Measurements from ENCODE around the gene BRD2. TPM values are rescaled to one million over a fixed set of nuclear protein-coding genes. Genes with fewer than 3 reads are reported as not detected.
A peak's percentile ranks its signal among the peaks of the same experiment; 100 is the strongest.
"Not testable (repeated sequence)": the region's sequence is repeated elsewhere in the genome, so short reads cannot be mapped to it uniquely, and the experiment has no call there.

BRD2 gene
- total and polyA plus RNA-seq, 4 donors = 71.0 to 181 (median 156) TPM

DNA sequence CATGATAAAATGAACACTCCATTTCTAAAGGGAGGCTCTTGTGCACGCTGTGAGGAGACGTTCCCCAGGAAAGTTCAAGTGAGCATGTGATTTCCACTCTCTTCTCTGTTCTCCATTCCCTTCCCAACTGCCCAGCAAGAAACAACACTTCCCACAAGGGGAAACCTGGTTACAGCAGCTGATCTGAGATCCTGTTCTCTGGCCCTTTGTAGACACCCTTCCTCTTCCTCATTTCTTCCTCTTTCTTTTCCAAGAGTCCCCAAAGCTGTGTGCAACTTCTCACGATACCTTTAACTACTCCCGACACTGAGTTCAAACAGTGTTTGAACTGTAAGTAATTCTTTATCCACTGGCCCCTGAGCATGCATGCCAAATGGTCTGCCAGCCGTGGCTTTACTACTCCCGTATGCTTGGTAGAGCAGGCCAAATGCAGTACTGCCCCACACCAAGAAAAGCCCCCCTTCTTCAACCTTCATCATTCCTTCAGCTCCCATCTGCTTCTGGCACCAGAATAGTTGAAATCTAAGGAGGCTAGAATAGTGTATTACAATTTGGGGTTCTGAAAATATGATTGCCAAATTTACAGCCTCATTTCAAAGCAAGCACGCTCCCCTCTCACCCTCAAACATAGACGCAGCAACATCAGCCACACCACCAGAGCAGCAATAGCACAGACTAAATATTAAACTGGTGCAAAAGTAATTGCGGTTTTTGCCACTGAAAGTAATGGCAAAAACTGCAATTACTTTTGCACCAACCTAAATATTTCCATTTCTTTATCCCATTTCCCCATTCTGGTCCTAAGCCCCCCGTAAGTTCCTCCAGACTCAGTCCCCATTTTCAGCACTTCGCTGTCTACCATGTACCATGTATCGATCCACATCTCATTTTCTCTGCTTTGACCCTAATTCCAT, 31.9 kb upstream of the BRD2 start:
- Histone ChIP-seq H3K36me3 (ENCODE audit: control insufficient read depth in 1 of 2, insufficient read depth in 2 of 2, low read length in 1 of 2) (no peaks in the 10 kb centered on the region), H3K27ac (ENCODE audit: low read depth in 1 of 2, low read length in 2 of 2) (no peak overlapping the region), H3K27me3 (ENCODE audit: control insufficient read depth in 1 of 2, insufficient read depth in 2 of 2, low read length in 1 of 2) (no peaks in the 10 kb centered on the region), H3K4me3 (ENCODE audit: low read length in 2 of 2) (no peak overlapping the region), H3K9me3 (ENCODE audit: control insufficient read depth, low read length) (no peaks in the 10 kb centered on the region), H3K4me1 (ENCODE audit: control insufficient read depth in 1 of 2, insufficient read depth in 2 of 2, low read length in 2 of 2) (no peaks in the 10 kb centered on the region)
- WGBS, 2 donors = 55 to 57% methylated on average over 12 of the region's 12 CpGs
- no peak for ATAC-seq (ENCODE audit: low FRiP score)
- intact Hi-C loops (cut with DNase I) = no loop called here
- DNase-seq = no peak

GRCh38 chr6:32937230-32937633, 31.2 kb upstream of the BRD2 start:
- H3K9me3 ChIP-seq (ENCODE audit: control insufficient read depth, low read length) = no peaks in the 10 kb centered on the region
- no peak overlapping the region for H3K4me3 ChIP-seq (ENCODE audit: low read length in 2 of 2)
- intact Hi-C loops (cut with DNase I) = no loop called here
- no peaks in the 10 kb centered on the region for H3K27me3 ChIP-seq (ENCODE audit: control insufficient read depth in 1 of 2, insufficient read depth in 2 of 2, low read length in 1 of 2)
- whole genome bisulfite sequencing, 2 donors = 72 to 77% methylated on average over 8 of the region's 8 CpGs
- no peak overlapping the region for H3K27ac ChIP-seq (ENCODE audit: low read depth in 1 of 2, low read length in 2 of 2)
- ATAC-seq (ENCODE audit: low FRiP score) (no peak), DNase-seq (peak in 1 of 2 donors; percentile 73)
- H3K4me1 ChIP-seq (ENCODE audit: control insufficient read depth in 1 of 2, insufficient read depth in 2 of 2, low read length in 2 of 2) = no peaks in the 10 kb centered on the region
- H3K36me3 ChIP-seq (ENCODE audit: control insufficient read depth in 1 of 2, insufficient read depth in 2 of 2, low read length in 1 of 2) = no peaks in the 10 kb centered on the region

GRCh38 chr6:32938494-32938893, 29.9 kb upstream of the BRD2 start:
- no peaks in the 10 kb centered on the region for H3K36me3 ChIP-seq (ENCODE audit: control insufficient read depth in 1 of 2, insufficient read depth in 2 of 2, low read length in 1 of 2)
- no peaks in the 10 kb centered on the region for H3K9me3 ChIP-seq (ENCODE audit: control insufficient read depth, low read length)
- no peaks in the 10 kb centered on the region for H3K27me3 ChIP-seq (ENCODE audit: control insufficient read depth in 1 of 2, insufficient read depth in 2 of 2, low read length in 1 of 2)
- no peak overlapping the region for H3K4me3 ChIP-seq (ENCODE audit: low read length in 2 of 2)
- H3K27ac ChIP-seq (ENCODE audit: low read depth in 1 of 2, low read length in 2 of 2) = no peak overlapping the region
- intact Hi-C loops (cut with DNase I) = no loop called here
- DNase-seq = no peak
- 87 to 91% methylated on average over 7 of the region's 7 CpGs for whole genome bisulfite sequencing, 2 donors
- H3K4me1 ChIP-seq (ENCODE audit: control insufficient read depth in 1 of 2, insufficient read depth in 2 of 2, low read length in 2 of 2) = no peaks in the 10 kb centered on the region
- no peak for ATAC-seq (ENCODE audit: low FRiP score)

DNA sequence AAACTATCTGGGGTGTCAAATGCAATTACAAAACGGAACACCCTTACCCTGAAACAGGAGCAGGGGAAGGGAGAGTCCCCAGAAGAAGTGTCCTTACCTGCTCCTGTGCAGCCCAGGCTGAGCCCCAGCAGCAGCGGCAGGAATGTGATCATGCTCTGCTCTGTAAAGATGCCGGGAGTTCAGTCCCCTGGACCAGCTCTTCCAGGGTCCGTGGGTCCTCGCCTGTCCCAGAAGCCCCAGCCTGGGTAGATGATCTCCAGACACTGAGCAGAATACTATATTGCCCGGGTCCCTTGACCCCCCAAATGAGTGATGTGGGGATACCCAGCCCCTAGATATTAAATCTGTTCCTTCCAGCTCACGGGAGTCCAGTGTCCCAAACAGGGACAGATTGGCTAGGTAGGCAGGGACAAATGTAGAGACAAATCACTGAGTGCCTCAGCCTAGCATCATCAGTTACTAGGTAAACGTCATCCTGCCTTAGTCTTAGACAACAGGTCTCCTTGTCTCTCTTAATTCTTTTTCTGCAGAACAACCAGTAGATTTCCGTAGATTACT, 27.7 kb upstream of the BRD2 start, which contains the start of gene HLA-DMB:
Gene HLA-DMB (minus strand): TSS at position 373 of the 558 bp plus-strand sequence. CDS start 221 bp downstream, at position 152.
- H3K27me3 ChIP-seq (ENCODE audit: control insufficient read depth in 1 of 2, insufficient read depth in 2 of 2, low read length in 1 of 2) = no peaks in the 10 kb centered on the region
- WGBS, 2 donors = 16 to 18% methylated on average over 9 of the region's 9 CpGs
- no peaks in the 10 kb centered on the region for H3K9me3 ChIP-seq (ENCODE audit: control insufficient read depth, low read length)
- no peaks in the 10 kb centered on the region for H3K4me1 ChIP-seq (ENCODE audit: control insufficient read depth in 1 of 2, insufficient read depth in 2 of 2, low read length in 2 of 2)
- DNase-seq (no peak), ATAC-seq (ENCODE audit: low FRiP score) (peak; percentile 94)
- H3K27ac ChIP-seq (ENCODE audit: low read depth in 1 of 2, low read length in 2 of 2) = no peak within 1 kb of the TSS
- peak within 1 kb of the TSS in 1 of 2 donors; percentile 0 for H3K4me3 ChIP-seq (ENCODE audit: low read length in 2 of 2)
- intact Hi-C loops (cut with DNase I) = loop anchor here in 1 of 2 donors (5.0 kb wide), 1 partner anchor 43 kb away; no protein-coding TSS in a partner anchor
- H3K36me3 ChIP-seq (ENCODE audit: control insufficient read depth in 1 of 2, insufficient read depth in 2 of 2, low read length in 1 of 2) = no peaks in the 10 kb centered on the region

GRCh38 chr6:32941214-32941768, 27.1 kb upstream of the BRD2 start:
- H3K4me3 ChIP-seq (ENCODE audit: low read length in 2 of 2) = no peak overlapping the region
- no peaks in the 10 kb centered on the region for H3K36me3 ChIP-seq (ENCODE audit: control insufficient read depth in 1 of 2, insufficient read depth in 2 of 2, low read length in 1 of 2)
- ATAC-seq (ENCODE audit: low FRiP score) = peak; percentile 43
- no peak for DNase-seq
- no peaks in the 10 kb centered on the region for H3K4me1 ChIP-seq (ENCODE audit: control insufficient read depth in 1 of 2, insufficient read depth in 2 of 2, low read length in 2 of 2)
- 78 to 81% methylated on average over 7 of the region's 7 CpGs for WGBS, 2 donors
- H3K9me3 ChIP-seq (ENCODE audit: control insufficient read depth, low read length) = no peaks in the 10 kb centered on the region
- no peak overlapping the region for H3K27ac ChIP-seq (ENCODE audit: low read depth in 1 of 2, low read length in 2 of 2)
- H3K27me3 ChIP-seq (ENCODE audit: control insufficient read depth in 1 of 2, insufficient read depth in 2 of 2, low read length in 1 of 2) = no peaks in the 10 kb centered on the region
- intact Hi-C loops (cut with DNase I) = loop anchor here in 1 of 2 donors (5.0 kb wide), 1 partner anchor 44 kb away; no protein-coding TSS in a partner anchor

DNA sequence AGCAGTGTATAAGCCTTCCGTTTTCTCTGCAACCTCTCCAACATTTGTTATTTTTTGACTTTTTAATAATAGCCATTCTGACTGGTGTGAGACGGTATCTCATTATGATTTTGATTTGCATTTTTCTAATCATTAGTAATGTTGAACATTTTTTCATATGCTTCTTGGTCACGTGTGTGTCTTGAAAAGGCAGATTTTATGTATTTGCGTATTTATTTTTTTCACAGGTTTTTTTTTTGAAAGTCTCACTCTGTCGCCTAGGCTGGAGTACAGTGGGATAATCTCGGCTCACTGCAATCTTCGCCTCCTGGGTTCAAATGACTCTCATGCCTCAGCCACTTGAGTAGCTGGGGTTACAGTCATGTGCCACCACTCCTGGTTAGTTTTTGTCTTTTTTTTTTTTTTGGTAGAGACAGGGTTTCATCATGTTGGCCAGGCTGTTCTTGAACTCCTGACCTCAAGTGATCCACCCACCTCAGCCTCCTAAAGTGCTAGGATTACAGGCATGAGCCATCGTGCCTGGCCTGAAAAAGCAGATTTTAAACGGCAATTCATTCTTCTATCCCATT, 25.8 kb upstream of the BRD2 start:
- H3K4me1 ChIP-seq (ENCODE audit: control insufficient read depth in 1 of 2, insufficient read depth in 2 of 2, low read length in 2 of 2); ATAC-seq (ENCODE audit: low FRiP score); H3K9me3 ChIP-seq (ENCODE audit: control insufficient read depth, low read length); H3K27ac ChIP-seq (ENCODE audit: low read depth in 1 of 2, low read length in 2 of 2); DNase-seq; H3K27me3 ChIP-seq (ENCODE audit: control insufficient read depth in 1 of 2, insufficient read depth in 2 of 2, low read length in 1 of 2); H3K4me3 ChIP-seq (ENCODE audit: low read length in 2 of 2); H3K36me3 ChIP-seq (ENCODE audit: control insufficient read depth in 1 of 2, insufficient read depth in 2 of 2, low read length in 1 of 2): not testable (repeated sequence)
- intact Hi-C loops (cut with DNase I) = loop anchor here in 1 of 2 donors (5.0 kb wide), 1 partner anchor 45 kb away; no protein-coding TSS in a partner anchor
- WGBS, 2 donors = 79 to 84% methylated on average over 9 of the region's 9 CpGs

DNA sequence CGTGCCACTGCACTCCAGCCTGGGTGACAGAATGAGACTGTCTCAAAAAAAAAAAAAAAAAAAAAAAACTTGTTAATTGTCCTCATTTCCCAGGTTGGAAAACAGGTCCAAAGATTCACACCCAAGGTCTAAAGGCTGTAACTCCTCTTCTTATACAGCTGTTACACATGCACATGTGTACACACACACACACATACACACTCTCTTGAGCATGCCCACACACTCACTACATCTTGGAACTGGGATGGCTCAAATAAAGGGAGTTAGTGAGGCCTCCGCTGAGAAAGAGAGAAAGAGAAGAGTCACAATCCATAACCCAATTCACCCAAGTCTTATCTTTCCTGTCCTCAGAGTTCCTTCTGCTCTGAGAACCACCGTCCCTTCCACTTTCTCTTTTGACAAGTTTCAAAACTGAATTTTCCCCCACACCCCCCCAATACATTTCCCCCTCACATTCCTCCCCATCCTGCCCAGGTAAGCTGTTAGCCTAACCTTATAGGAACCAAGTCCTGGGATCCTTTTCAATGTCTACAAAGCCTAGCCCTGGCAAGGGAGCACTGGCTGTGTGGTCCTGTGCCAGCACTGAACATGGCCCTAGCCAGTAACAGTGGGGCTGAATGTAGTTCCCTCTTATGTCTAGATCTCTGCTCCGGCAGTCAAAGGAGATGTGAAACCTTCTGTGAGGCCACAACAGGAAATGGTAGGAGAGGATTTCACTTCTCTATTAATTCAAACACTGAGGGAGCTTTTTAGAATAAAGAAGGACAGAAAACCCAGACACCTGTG, 24.3 kb upstream of the BRD2 start:
- H3K9me3 ChIP-seq (ENCODE audit: control insufficient read depth, low read length) = no peaks in the 10 kb centered on the region
- H3K36me3 ChIP-seq (ENCODE audit: control insufficient read depth in 1 of 2, insufficient read depth in 2 of 2, low read length in 1 of 2) = no peaks in the 10 kb centered on the region
- H3K4me3 ChIP-seq (ENCODE audit: low read length in 2 of 2) = no peak overlapping the region
- no peaks in the 10 kb centered on the region for H3K27me3 ChIP-seq (ENCODE audit: control insufficient read depth in 1 of 2, insufficient read depth in 2 of 2, low read length in 1 of 2)
- H3K27ac ChIP-seq (ENCODE audit: low read depth in 1 of 2, low read length in 2 of 2) = no peak overlapping the region
- intact Hi-C loops (cut with DNase I) = loop anchor here in 1 of 2 donors (5.0 kb wide), 1 partner anchor 47 kb away; no protein-coding TSS in a partner anchor
- no peaks in the 10 kb centered on the region for H3K4me1 ChIP-seq (ENCODE audit: control insufficient read depth in 1 of 2, insufficient read depth in 2 of 2, low read length in 2 of 2)
- DNase-seq (peak in 1 of 2 donors; percentile 65), ATAC-seq (ENCODE audit: low FRiP score) (no peak)
- WGBS, 2 donors = 74 to 82% methylated on average over 4 of the region's 4 CpGs
